MM.1S (cell line): ENCODE measurements around the gene LCP1.

Source experiments
- DNase-seq: peaks from one replicate; pipeline ENCODE4 v3.0.0-alpha.2; 2015
- H2AFZ ChIP-seq: fragments of 300-600 bp; sonication (generic); 2 replicates; pipeline ENCODE4 v1.6.0; 2016; ENCODE audit warnings: antibody characterized with exemption, low read length
- H3F3A ChIP-seq: fragments of 300-600 bp; sonication (generic); 2 replicates; pipeline ENCODE4 v1.6.1; 2016; ENCODE audit warnings: mild to moderate bottlenecking, antibody characterized with exemption, low read length, moderate library complexity, mixed read lengths; ENCODE audit not compliant: insufficient read depth
- H3K27ac ChIP-seq: fragments of 300-600 bp; sonication (generic); 2 replicates; pipeline ENCODE4 v1.5.1; 2016; ENCODE audit warnings: mild to moderate bottlenecking, low read length
- H3K27me3 ChIP-seq: fragments of 300-600 bp; sonication (generic); replicated peaks from 2 replicates; pipeline ENCODE4 v1.6.0; 2016; ENCODE audit warnings: low read length; ENCODE audit not compliant: insufficient read depth
- H3K36me3 ChIP-seq: fragments of 300-600 bp; sonication (generic); replicated peaks from 2 replicates; pipeline ENCODE4 v1.6.1; 2016; ENCODE audit warnings: mild to moderate bottlenecking, low read length, mixed read lengths; ENCODE audit not compliant: insufficient read depth
- H3K4me1 ChIP-seq: fragments of 300-600 bp; sonication (generic); 2 replicates; pipeline ENCODE4 v1.6.1; 2016; ENCODE audit warnings: low read length, mixed read lengths
- H3K4me2 ChIP-seq: fragments of 300-600 bp; sonication (generic); 2 replicates; pipeline ENCODE4 v1.6.0; 2016; ENCODE audit warnings: low read depth, low read length
- H3K4me3 ChIP-seq: fragments of 300-600 bp; sonication (generic); 2 replicates; pipeline ENCODE4 v1.5.1; 2016; ENCODE audit warnings: low read length, mixed read lengths
- H3K79me2 ChIP-seq: fragments of 300-600 bp; sonication (generic); 2 replicates; pipeline ENCODE4 v1.6.1; 2016; ENCODE audit warnings: mixed run types, low read length, mixed read lengths
- H3K9ac ChIP-seq: fragments of 300-600 bp; sonication (generic); 2 replicates; pipeline ENCODE4 v1.6.1; 2016; ENCODE audit warnings: low read length, mixed read lengths
- H3K9me2 ChIP-seq: fragments of 300-600 bp; sonication (generic); replicated peaks from 2 replicates; pipeline ENCODE4 v1.6.1; 2016; ENCODE audit warnings: mild to moderate bottlenecking, low read length, mixed read lengths; ENCODE audit not compliant: insufficient read depth
- H3K9me3 ChIP-seq: fragments of 300-600 bp; sonication (generic); replicated peaks from 2 replicates; pipeline ENCODE4 v1.6.1; 2016; ENCODE audit warnings: mild to moderate bottlenecking, low read length, mixed read lengths; ENCODE audit not compliant: insufficient read depth
- H4K20me1 ChIP-seq: fragments of 300-600 bp; sonication (generic); 2 replicates; pipeline ENCODE4 v1.6.1; 2016; ENCODE audit warnings: mild to moderate bottlenecking, low read length, moderate library complexity, mixed read lengths; ENCODE audit not compliant: insufficient read depth
- EZH2 ChIP-seq: fragments of 300-600 bp; sonication (generic); optimal IDR thresholded peaks from 2 replicates; pipeline ENCODE3; 2017; ENCODE audit warnings: low read depth, mild to moderate bottlenecking, antibody characterized with exemption, low read length, mixed read lengths
- EZH2phosphoT487 ChIP-seq: fragments of 300-600 bp; sonication (generic); IDR thresholded peaks from 2 replicates; pipeline ENCODE4 v1.6.1; 2018; ENCODE audit warnings: antibody characterized with exemption, low read length
- TF ChIP-seq, protein P1 (sequence below): fragments of 300-600 bp; sonication (generic); IDR thresholded peaks from 2 replicates; pipeline ENCODE4 v1.5.1; 2016; ENCODE audit warnings: antibody characterized with exemption, low read length, mixed read lengths

The LCP1 gene

DNA sequence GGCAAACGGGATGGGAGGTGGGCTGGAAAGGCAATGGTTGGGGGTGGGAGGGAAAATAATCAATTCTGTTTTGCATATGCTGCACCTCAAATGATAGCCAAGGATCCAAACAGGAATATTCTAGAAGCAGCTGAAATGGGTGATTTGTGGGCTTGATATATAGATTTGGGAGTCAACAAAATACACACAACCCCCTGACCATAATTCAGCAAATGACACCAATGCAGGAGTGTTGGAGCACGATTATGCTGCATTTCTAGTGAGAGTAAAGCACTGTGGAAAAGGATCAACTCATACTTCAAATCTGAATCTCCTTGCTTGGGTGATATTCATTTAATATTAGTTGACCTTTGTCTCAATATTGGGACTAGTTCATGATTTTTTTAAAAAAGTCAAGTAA, 36.0 kb downstream of the LCP1 start:
- Histone ChIP-seq H3K27ac (no peak overlapping the region), H3K9me2 (no peaks in the 10 kb centered on the region), H2AFZ (no peak overlapping the region), H3K9ac (no peak overlapping the region), H4K20me1 (peaks cover 10% of the 10 kb centered on the region; the same call in 1 of the 2 replicates), H3K79me2 (peaks cover 52% of the 10 kb centered on the region), H3K4me1 (peaks cover 16% of the 10 kb centered on the region), H3K36me3 (peaks cover 18% of the 10 kb centered on the region), H3K4me3 (no peak overlapping the region), H3K9me3 (no peaks in the 10 kb centered on the region), H3K4me2 (no peak overlapping the region), H3K27me3 (no peaks in the 10 kb centered on the region), H3F3A (peaks cover 17% of the 10 kb centered on the region)
- no peak for DNase-seq
- TF ChIP-seq, protein P1, sequence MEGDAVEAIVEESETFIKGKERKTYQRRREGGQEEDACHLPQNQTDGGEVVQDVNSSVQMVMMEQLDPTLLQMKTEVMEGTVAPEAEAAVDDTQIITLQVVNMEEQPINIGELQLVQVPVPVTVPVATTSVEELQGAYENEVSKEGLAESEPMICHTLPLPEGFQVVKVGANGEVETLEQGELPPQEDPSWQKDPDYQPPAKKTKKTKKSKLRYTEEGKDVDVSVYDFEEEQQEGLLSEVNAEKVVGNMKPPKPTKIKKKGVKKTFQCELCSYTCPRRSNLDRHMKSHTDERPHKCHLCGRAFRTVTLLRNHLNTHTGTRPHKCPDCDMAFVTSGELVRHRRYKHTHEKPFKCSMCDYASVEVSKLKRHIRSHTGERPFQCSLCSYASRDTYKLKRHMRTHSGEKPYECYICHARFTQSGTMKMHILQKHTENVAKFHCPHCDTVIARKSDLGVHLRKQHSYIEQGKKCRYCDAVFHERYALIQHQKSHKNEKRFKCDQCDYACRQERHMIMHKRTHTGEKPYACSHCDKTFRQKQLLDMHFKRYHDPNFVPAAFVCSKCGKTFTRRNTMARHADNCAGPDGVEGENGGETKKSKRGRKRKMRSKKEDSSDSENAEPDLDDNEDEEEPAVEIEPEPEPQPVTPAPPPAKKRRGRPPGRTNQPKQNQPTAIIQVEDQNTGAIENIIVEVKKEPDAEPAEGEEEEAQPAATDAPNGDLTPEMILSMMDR: no peak
- TF ChIP-seq EZH2 (no peak), EZH2phosphoT487 (no peak)

DNA sequence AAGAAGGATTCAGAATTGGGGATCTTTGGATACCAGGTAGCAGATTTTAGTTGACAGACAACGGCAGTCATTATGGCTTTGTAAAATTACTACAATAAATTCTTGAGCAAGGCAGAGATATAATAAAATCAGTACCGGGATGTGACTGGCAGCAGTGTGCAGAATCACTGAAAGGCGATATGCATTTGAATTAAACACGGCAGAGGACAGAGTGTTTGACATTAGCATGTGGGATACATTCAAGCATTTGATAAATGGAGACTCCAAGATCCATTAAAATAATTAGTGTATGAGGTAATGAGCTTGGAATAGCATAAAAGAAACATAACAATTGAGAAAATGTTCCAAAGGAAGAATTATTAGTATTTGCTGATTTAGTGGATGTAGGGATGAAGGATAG, 36.8 kb downstream of the LCP1 start:
- Histone ChIP-seq H3F3A (peaks cover 16% of the 10 kb centered on the region), H2AFZ (no peak overlapping the region), H3K79me2 (peaks cover 52% of the 10 kb centered on the region), H3K27me3 (no peaks in the 10 kb centered on the region), H3K4me2 (no peak overlapping the region), H3K4me1 (peaks cover 8% of the 10 kb centered on the region), H3K9me2 (no peaks in the 10 kb centered on the region), H3K4me3 (no peak overlapping the region), H3K36me3 (peaks cover 17% of the 10 kb centered on the region), H3K27ac (no peak overlapping the region), H3K9me3 (no peaks in the 10 kb centered on the region), H3K9ac (no peak overlapping the region), H4K20me1 (peaks cover 6% of the 10 kb centered on the region; the same call in 1 of the 2 replicates)
- TF ChIP-seq EZH2 (no peak), EZH2phosphoT487 (no peak)
- TF ChIP-seq, protein P1: no peak
- DNase-seq: no peak

DNA sequence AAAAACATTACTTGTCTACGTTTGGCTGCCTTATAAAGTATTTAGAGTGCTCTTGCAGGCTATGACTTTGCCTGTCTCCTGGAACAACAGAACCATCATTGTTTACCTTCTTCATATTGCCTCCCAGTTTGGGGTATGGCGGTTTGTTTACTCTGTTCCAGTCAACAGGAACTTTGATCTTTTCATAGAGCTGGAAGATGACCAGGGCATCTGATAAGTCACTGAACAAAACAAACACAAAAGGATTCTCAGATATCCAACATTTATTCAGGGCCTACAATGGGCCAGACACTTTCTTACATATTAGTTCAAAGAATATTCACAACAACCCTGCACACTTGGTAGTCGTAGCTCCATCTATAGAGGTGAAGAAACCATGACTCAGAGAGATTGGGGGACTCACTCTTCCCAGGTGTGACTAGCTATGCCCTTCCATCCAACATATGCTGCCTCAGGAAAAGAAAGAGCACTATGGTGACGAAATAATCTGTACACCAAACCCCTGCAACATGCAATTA, 38.7 kb downstream of the LCP1 start:
- Histone ChIP-seq H3K27ac (no peak overlapping the region), H3F3A (peaks cover 5% of the 10 kb centered on the region; the same call in 1 of the 2 replicates), H3K27me3 (no peaks in the 10 kb centered on the region), H3K4me3 (no peak overlapping the region), H4K20me1 (no peaks in the 10 kb centered on the region), H3K79me2 (peaks cover 59% of the 10 kb centered on the region), H3K9me2 (no peaks in the 10 kb centered on the region), H3K36me3 (peaks cover 17% of the 10 kb centered on the region), H3K4me1 (no peaks in the 10 kb centered on the region), H3K9ac (no peak overlapping the region), H3K4me2 (no peak overlapping the region), H3K9me3 (no peaks in the 10 kb centered on the region), H2AFZ (no peak overlapping the region)
- TF ChIP-seq EZH2 (no peak), EZH2phosphoT487 (no peak)
- TF ChIP-seq, protein P1: no peak
- no peak for DNase-seq
